Thoracic aorta (tissue), 2 donors: ENCODE data around the gene ENTPD6. TPM values are rescaled to one million over a fixed set of nuclear protein-coding genes. Genes with fewer than 3 reads are reported as not detected.
"Not testable (repeated sequence)": the region's sequence is repeated elsewhere in the genome, so short reads cannot be mapped to it uniquely, and the experiment has no call there.

Experiments
- ATAC-seq: fragments of 150-250 bp; one replicate; pipeline ENCODE4 v1.8.0; 2017; ENCODE audit warnings: low read depth; ENCODE audit not compliant: insufficient number of reproducible peaks, low FRiP score
- DNase-seq: peaks from one replicate; pipeline ENCODE4 v3.0.0-alpha.2; 2020; ENCODE audit warnings: low spot score
- H3K27ac ChIP-seq, 2 donors: fragments of 200-600 bp; sonication (generic); 1 replicate in 1 of 2; 2 replicates in 1 of 2; pipeline ENCODE4 v1.5.1; 2016; ENCODE audit warnings: mild to moderate bottlenecking in 2 of 2, moderate library complexity in 2 of 2
- H3K27me3 ChIP-seq: fragments of 200-600 bp; sonication (generic); replicated peaks from 2 replicates; pipeline ENCODE4 v1.6.0; 2016; ENCODE audit warnings: mild to moderate bottlenecking; ENCODE audit not compliant: insufficient read depth
- H3K36me3 ChIP-seq: fragments of 200-600 bp; sonication (generic); one replicate; pipeline ENCODE4 v1.5.1; 2016
- H3K4me1 ChIP-seq, 2 donors: fragments of 200-600 bp; sonication (generic); 1 replicate in 1 of 2; 2 replicates in 1 of 2; pipeline versions ENCODE4 v1.5.1 to v1.6.0; 2016; ENCODE audit warnings: low read depth in 2 of 2, mild to moderate bottlenecking in 1 of 2; ENCODE audit not compliant: control insufficient read depth in 1 of 2
- H3K4me3 ChIP-seq: fragments of 200-600 bp; sonication (generic); 2 replicates; pipeline ENCODE4 v1.5.1; 2016; ENCODE audit warnings: mild to moderate bottlenecking
- H3K9me3 ChIP-seq: fragments of 200-600 bp; sonication (generic); 2 replicates; pipeline ENCODE4 v1.5.1; 2016
- CTCF ChIP-seq: fragments of 200-600 bp; sonication (generic); IDR thresholded peaks from one replicate; pipeline ENCODE4 v1.5.1; 2019; ENCODE audit warnings: antibody characterized with exemption
- total RNA-seq, 2 donors: library from RNA; depleted of rRNA; stranded (reverse); fragments of >200 nt; gene quantifications; one replicate each; pipeline versions ENCODE4 v1.1.0 to v1.2.3, GENCODE V29; 2016

Gene ENTPD6
- total RNA-seq, 2 donors from 2014 or later, result 82.0 to 107 TPM

- H3K36me3 ChIP-seq, result no peaks in the 10 kb centered on the region
- H3K4me3 ChIP-seq, result no peak overlapping the region
- no peaks in the 10 kb centered on the region for H3K27me3 ChIP-seq
- H3K27ac ChIP-seq, result no peak overlapping the region
- no peaks in the 10 kb centered on the region for H3K9me3 ChIP-seq
- H3K4me1 ChIP-seq, result no peaks in the 10 kb centered on the region
- TF ChIP-seq CTCF, result no peak
- ATAC-seq, result no peak
- no peak for DNase-seq
These were observed 30.4 kb upstream of the ENTPD6 start for GRCh38 chr20:25165128-25165527.

GRCh38 chr20:25166105-25166782 lies 29.3 kb upstream of the ENTPD6 start:
- not testable (repeated sequence) for DNase-seq, H3K36me3 ChIP-seq, ATAC-seq, H3K9me3 ChIP-seq, H3K4me3 ChIP-seq, H3K4me1 ChIP-seq, H3K27me3 ChIP-seq, H3K27ac ChIP-seq

GRCh38 chr20:25173321-25173720 lies 22.2 kb upstream of the ENTPD6 start:
- H3K4me3 ChIP-seq, result no peak overlapping the region
- H3K9me3 ChIP-seq, result no peaks in the 10 kb centered on the region
- no peak for DNase-seq
- H3K27ac ChIP-seq, result no peak overlapping the region
- no peak for TF ChIP-seq CTCF
- H3K27me3 ChIP-seq, result no peaks in the 10 kb centered on the region
- ATAC-seq, result no peak
- H3K4me1 ChIP-seq, result no peaks in the 10 kb centered on the region
- no peaks in the 10 kb centered on the region for H3K36me3 ChIP-seq

- H3K9me3 ChIP-seq, result no peaks in the 10 kb centered on the region
- no peak for ATAC-seq
These were observed 21.6 kb upstream of the ENTPD6 start for GRCh38 chr20:25173886-25174308.

GRCh38 chr20:25176184-25176583 lies 19.3 kb upstream of the ENTPD6 start:
- Histone ChIP-seq H3K27me3 (no peaks in the 10 kb centered on the region), H3K27ac (no peak overlapping the region), H3K4me1 (peaks cover 0 to 10% of the 10 kb centered on the region in 2 donors), H3K4me3 (no peak overlapping the region), H3K36me3 (no peaks in the 10 kb centered on the region), H3K9me3 (no peaks in the 10 kb centered on the region)
- ATAC-seq (no peak), DNase-seq (no peak)
- TF ChIP-seq CTCF, result no peak

More at GRCh38 chr20:25173886-25174308, 21.6 kb upstream of the ENTPD6 start:
- H3K4me3 ChIP-seq, result no peak overlapping the region
- no peak for TF ChIP-seq CTCF
- H3K4me1 ChIP-seq, result peaks cover 0 to 5% of the 10 kb centered on the region in 2 donors
- no peak for DNase-seq
- no peaks in the 10 kb centered on the region for H3K27me3 ChIP-seq
- H3K27ac ChIP-seq, result no peak overlapping the region
- H3K36me3 ChIP-seq, result no peaks in the 10 kb centered on the region

- H3K27ac ChIP-seq, result no peak overlapping the region
- H3K9me3 ChIP-seq, result no peaks in the 10 kb centered on the region
- no peak for ATAC-seq
- no peak for DNase-seq
- no peaks in the 10 kb centered on the region for H3K27me3 ChIP-seq
- peaks cover 0 to 10% of the 10 kb centered on the region in 2 donors for H3K4me1 ChIP-seq
- no peak overlapping the region for H3K4me3 ChIP-seq
- TF ChIP-seq CTCF, result no peak
- no peaks in the 10 kb centered on the region for H3K36me3 ChIP-seq
These were observed 17.6 kb upstream of the ENTPD6 start for GRCh38 chr20:25177890-25178321.
